Kidney epithelial cell (primary cell): ENCODE measurements around the gene KIT. TPM values are rescaled to one million over a fixed set of nuclear protein-coding genes. Genes with fewer than 3 reads are reported as not detected.

Experiments
- DNase-seq: peaks from one replicate; pipeline ENCODE4 v3.0.0-alpha.2; 2010; ENCODE audit warnings: low read depth
- H3K27me3 ChIP-seq: 2 replicates; pipeline ENCODE4 v1.6.0; 2011; ENCODE audit warnings: low read length; ENCODE audit not compliant: control insufficient read depth, insufficient read depth
- H3K36me3 ChIP-seq: 2 replicates; pipeline ENCODE4 v1.5.1; 2011; ENCODE audit warnings: low read length; ENCODE audit not compliant: control insufficient read depth, insufficient read depth
- H3K4me3 ChIP-seq: 2 replicates; pipeline ENCODE4 v1.5.1; 2011; ENCODE audit warnings: low read depth, mild to moderate bottlenecking, control low read depth, low read length
- CTCF ChIP-seq: IDR thresholded peaks from 2 replicates; pipeline ENCODE4 v1.5.1; 2011; ENCODE audit warnings: mild to moderate bottlenecking, moderate library complexity, low read length, control low read depth, inconsistent platforms; ENCODE audit not compliant: insufficient read depth, poor library complexity, severe bottlenecking
- total RNA-seq: library from RNA; depleted of rRNA; stranded (reverse); fragments of >200 nt; gene quantifications from 2 replicates; pipeline ENCODE4 v1.2.3, GENCODE V29; 2015

Gene KIT
- total RNA-seq, 1 donor from 2014 or later, result 1.7 TPM

- no peak for TF ChIP-seq CTCF
- Histone ChIP-seq H3K27me3 (no peaks in the 10 kb centered on the region), H3K4me3 (no peak overlapping the region), H3K36me3 (no peaks in the 10 kb centered on the region)
- no peak for DNase-seq
Measured at GRCh38 chr4:54696649-54697048, 38.9 kb downstream of the KIT start.

DNA sequence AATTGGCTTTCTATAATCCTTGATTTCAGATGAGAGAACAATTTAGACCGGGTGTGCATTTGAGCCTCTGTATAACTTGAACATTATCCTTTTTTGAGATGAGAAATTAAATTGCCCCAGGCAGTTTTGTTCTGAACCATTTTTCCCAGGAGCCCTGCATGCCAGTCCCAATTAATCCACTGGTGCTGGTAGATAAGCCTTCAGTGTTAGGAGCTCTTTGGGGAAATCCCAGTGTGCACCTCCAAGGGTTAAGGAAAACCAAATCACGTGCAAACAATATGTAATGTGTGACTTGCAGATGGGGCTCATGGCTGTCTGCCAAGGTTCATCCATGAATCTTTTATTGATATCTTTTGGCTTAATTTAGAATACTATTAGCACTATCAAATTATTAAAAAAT is 43.2 kb downstream of the KIT start:
- DNase-seq, result no peak
- Histone ChIP-seq H3K36me3 (no peaks in the 10 kb centered on the region), H3K4me3 (no peak overlapping the region), H3K27me3 (no peaks in the 10 kb centered on the region)
- TF ChIP-seq CTCF, result no peak

- no peak for DNase-seq
- no peaks in the 10 kb centered on the region for H3K36me3 ChIP-seq
- H3K4me3 ChIP-seq, result no peak overlapping the region
- no peak for TF ChIP-seq CTCF
- no peaks in the 10 kb centered on the region for H3K27me3 ChIP-seq
Measured at GRCh38 chr4:54703182-54703581, 45.4 kb downstream of the KIT start.

DNA sequence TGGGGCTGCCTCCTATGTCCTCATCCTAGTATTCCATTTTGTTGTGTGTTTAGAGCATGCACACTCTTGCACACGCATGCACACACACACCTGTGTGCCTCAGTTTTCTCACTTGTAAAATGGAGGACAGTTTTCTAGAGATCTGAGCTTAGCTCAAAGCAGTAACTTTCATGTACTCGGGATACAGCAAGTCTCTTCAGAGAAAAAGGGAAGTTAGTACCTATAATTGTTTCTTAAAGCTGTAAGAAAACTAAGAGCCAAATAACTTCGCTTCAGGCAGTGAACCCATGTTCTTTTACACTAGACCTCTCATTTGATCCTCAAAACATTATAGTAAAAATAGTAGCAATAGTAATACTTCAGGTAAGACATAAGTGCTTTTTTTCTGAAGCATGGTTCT is 49.6 kb downstream of the KIT start:
- Histone ChIP-seq H3K4me3 (no peak overlapping the region), H3K36me3 (no peaks in the 10 kb centered on the region), H3K27me3 (no peaks in the 10 kb centered on the region)
- no peak for TF ChIP-seq CTCF
- DNase-seq, result no peak

- no peak for TF ChIP-seq CTCF
- DNase-seq, result no peak
- Histone ChIP-seq H3K4me3 (no peak overlapping the region), H3K36me3 (no peaks in the 10 kb centered on the region), H3K27me3 (no peaks in the 10 kb centered on the region)
Measured at GRCh38 chr4:54708339-54709279, 50.9 kb downstream of the KIT start.

GRCh38 chr4:54709400-54709799 is 51.6 kb downstream of the KIT start:
- TF ChIP-seq CTCF, result no peak
- Histone ChIP-seq H3K36me3 (no peaks in the 10 kb centered on the region), H3K27me3 (no peaks in the 10 kb centered on the region), H3K4me3 (no peak overlapping the region)
- no peak for DNase-seq
